ENCODE measurements around the gene PCDH12.

- TF ChIP-seq CTCF (IDR thresholded peaks at IDR 0.05; ENCODE audit: extremely low read depth in 1 of 2, insufficient read depth in 1 of 2, low read depth in 1 of 2, low read length in 2 of 2) (no peak), POLR2AphosphoS5 (IDR thresholded peaks at IDR 0.05; ENCODE audit: insufficient read depth, low read depth, low read length) (no peak), MYC (IDR thresholded peaks at IDR 0.05; ENCODE audit: low read depth, low read length) (no peak), POLR2A (IDR thresholded peaks at IDR 0.05; ENCODE audit: low read depth, low read length) (no peak)
Measured at GRCh38 chr5:141903261-141903660, 54.7 kb downstream of the PCDH12 start.
